ENCODE data around the gene ACSS3.
"Not testable (repeated sequence)": the region's sequence is repeated elsewhere in the genome, so short reads cannot be mapped to it uniquely, and the experiment has no call there.

Gene ACSS3

DNA sequence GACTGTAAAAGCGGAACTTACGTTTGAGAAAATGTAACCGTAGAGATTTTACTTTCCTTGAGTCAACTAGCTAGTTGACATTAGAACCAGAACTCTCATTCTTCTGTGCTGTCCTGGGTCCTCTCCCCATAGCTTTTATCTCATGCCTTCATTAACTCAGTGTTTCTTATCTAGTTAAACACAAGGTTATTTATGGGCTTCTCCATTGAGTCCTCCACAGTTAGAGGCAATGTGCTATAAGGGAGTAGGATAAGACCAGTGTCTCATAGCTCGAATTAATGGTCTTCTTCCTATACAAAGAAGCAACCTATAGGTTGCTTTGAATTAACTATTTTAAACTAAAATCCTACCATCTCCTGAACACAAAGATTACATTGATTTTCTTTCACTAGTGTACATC lies 129.8 kb downstream of the ACSS3 start:
- H3K4me3 Mint-ChIP-seq: no peak overlapping the region
- no peaks in the 10 kb centered on the region for H3K36me3 Mint-ChIP-seq (ENCODE audit: low read depth)
- no peaks in the 10 kb centered on the region for H3K9me3 Mint-ChIP-seq
- no peak overlapping the region for H3K27ac Mint-ChIP-seq
- no peak for DNase-seq (ENCODE audit: low spot score)
- no peaks in the 10 kb centered on the region for H3K27me3 Mint-ChIP-seq (ENCODE audit: low read depth)
- H3K4me1 Mint-ChIP-seq (ENCODE audit: low read depth): no peaks in the 10 kb centered on the region

DNA sequence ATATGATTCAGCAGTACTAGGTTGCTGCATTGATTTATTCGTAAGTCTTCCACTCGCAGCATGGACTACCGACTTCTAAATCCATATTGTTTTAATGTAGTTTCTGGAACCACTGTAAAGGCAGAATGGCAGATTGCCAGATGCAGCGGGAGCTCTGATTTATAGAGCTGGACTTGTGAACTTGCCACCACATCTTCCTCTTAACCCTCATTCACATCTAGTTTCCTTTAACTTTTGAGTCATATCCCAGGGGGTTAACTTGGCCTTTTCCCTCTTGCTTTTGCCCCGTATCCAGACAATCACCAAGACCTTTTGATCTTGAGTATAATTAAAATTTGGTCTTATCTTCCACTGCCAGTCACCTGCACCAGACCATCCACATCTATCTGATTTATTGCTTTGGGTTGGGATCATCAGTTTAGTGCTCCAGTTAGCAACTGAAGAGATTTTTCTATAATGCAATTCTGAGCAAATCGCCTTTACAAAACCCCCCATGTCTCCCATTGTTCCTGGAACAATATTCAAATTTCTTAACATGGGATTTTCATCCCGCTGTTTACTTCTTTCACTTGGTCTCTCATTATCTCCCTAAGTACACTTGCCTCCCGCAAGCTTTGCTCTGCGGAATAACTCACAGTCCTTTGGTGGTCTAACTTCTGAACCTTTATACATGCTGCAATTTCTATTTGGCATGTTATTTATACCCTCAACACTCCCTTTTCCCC lies 130.5 kb downstream of the ACSS3 start:
- Mint-ChIP-seq H3K27ac (no peak overlapping the region), H3K36me3 (ENCODE audit: low read depth) (no peaks in the 10 kb centered on the region), H3K4me3 (no peak overlapping the region), H3K4me1 (ENCODE audit: low read depth) (no peaks in the 10 kb centered on the region), H3K27me3 (ENCODE audit: low read depth) (no peaks in the 10 kb centered on the region), H3K9me3 (no peaks in the 10 kb centered on the region)
- no peak for DNase-seq (ENCODE audit: low spot score)

DNA sequence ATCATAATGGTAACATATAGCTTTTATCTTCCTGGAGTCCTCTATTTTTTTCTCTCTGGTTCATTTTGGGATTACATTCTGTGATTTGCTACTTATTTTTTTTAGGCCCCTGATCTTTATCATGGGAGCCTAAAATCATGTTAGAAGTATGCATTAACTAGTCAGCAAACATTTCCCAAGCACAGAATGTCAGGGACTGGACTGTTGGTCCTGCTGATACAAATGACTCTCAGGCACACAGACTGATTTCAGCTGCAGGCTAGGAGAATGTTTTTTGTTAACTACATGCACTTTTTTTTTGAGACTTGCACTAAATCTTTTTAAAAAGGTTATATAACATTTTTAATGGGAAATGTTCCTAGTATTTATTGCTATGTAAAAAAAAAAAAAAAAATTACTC lies 131.1 kb downstream of the ACSS3 start:
- Mint-ChIP-seq H3K4me1 (ENCODE audit: low read depth) (no peaks in the 10 kb centered on the region), H3K36me3 (ENCODE audit: low read depth) (no peaks in the 10 kb centered on the region), H3K27me3 (ENCODE audit: low read depth) (no peaks in the 10 kb centered on the region), H3K9me3 (no peaks in the 10 kb centered on the region), H3K4me3 (no peak overlapping the region), H3K27ac (no peak overlapping the region)
- DNase-seq (ENCODE audit: low spot score): no peak

DNA sequence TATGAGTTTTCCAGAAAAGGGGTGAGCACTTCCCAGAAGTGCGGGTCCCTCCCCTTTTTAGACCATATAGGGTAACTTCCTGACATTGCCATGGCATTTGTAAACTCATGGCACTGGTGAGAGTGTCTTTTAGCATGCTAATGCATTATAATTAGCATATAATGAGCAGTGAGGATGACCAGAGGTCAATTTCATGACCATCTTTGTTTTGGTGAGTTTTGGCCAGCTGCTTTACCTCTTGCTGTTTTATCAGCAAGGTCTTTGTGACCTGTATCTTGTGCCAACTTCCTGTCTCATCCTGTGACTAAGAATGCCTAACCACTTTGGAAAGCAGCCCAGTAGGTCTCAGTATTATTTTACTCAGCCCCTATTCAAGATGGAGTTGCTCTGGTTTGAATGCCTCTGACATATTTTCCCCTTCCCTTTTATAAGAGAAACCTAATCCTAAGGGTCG lies 131.9 kb downstream of the ACSS3 start:
- not testable (repeated sequence) for H3K36me3 Mint-ChIP-seq (ENCODE audit: low read depth); H3K4me1 Mint-ChIP-seq (ENCODE audit: low read depth); DNase-seq (ENCODE audit: low spot score); H3K9me3 Mint-ChIP-seq; H3K4me3 Mint-ChIP-seq; H3K27me3 Mint-ChIP-seq (ENCODE audit: low read depth); H3K27ac Mint-ChIP-seq

DNA sequence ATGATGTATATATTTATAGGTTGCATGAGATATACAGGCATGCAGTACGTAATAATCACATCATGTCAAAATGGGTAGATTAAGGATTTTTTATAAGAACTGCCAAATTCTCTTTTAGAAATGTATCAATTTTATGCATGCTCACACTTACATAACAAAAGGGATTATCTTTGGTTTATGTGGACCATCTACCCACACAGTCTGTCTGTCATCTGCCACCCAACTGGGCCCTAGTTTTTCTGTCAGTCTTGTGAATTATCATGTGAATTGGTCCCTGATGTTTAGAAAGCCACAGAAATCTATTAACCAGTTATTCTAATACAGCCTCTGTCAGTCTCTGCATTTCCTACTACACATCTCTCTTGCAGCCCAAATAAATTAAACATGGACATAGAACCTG lies 133.4 kb downstream of the ACSS3 start:
- Mint-ChIP-seq H3K9me3 (no peaks in the 10 kb centered on the region), H3K4me3 (no peak overlapping the region), H3K4me1 (ENCODE audit: low read depth) (no peaks in the 10 kb centered on the region), H3K36me3 (ENCODE audit: low read depth) (no peaks in the 10 kb centered on the region), H3K27ac (no peak overlapping the region), H3K27me3 (ENCODE audit: low read depth) (no peaks in the 10 kb centered on the region)
- no peak for DNase-seq (ENCODE audit: low spot score)

DNA sequence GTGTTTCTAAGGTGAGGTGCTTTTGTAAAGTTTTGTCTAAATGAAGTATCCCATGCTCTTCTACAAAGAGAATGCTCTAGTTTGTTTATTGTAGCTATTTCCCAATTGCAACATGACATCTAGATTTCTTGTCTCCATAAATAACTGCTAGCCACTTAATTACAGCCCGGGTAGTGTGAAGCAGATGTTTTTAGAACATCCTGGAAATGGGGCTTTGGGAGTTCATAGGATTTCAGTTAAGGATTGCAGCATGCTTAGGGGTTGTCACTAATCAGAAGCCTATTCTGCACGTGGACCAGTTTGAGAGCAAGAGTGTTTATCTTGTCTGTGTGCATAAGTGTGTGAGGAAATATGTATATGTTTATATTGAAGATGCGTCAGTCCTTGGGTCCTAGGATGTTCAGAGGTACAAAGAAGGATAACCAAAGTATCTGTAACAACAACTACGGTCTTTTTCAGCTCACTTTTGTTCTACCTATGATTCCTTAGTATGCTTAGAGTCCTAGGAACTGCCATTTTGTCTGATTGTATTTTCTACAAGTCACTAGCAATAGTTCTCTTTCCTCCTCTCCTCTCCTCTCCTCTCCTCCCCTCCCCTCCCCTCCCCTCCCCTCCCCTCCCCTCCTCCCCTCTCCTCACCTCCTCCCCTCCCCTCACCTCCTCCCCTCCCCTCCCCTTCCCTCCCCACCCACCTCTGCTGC lies 135.3 kb downstream of the ACSS3 start:
- no peak overlapping the region for H3K27ac Mint-ChIP-seq
- no peaks in the 10 kb centered on the region for H3K9me3 Mint-ChIP-seq
- no peak for DNase-seq (ENCODE audit: low spot score)
- H3K36me3 Mint-ChIP-seq (ENCODE audit: low read depth): no peaks in the 10 kb centered on the region
- no peak overlapping the region for H3K4me3 Mint-ChIP-seq
- no peaks in the 10 kb centered on the region for H3K27me3 Mint-ChIP-seq (ENCODE audit: low read depth)
- no peaks in the 10 kb centered on the region for H3K4me1 Mint-ChIP-seq (ENCODE audit: low read depth)

DNA sequence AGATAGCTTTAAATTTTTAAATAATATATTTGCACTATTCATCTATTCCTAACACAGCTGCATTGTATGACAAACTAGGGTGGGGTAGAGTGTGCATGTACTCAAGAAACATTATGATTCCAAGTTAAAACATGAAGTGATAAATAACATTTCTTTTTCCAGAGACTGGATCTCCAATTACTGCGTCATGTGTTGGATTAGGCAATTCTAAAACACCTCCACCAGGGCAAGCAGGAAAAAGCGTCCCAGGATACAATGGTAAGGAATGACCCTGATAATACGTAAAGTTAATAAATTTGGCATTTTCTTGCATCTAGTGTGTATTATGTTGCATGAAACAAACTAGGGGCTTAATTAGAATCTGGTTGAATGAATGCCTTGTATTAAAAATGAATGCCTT lies 138.9 kb downstream of the ACSS3 start:
- H3K4me1 Mint-ChIP-seq (ENCODE audit: low read depth): no peaks in the 10 kb centered on the region
- H3K27me3 Mint-ChIP-seq (ENCODE audit: low read depth): no peaks in the 10 kb centered on the region
- H3K36me3 Mint-ChIP-seq (ENCODE audit: low read depth): no peaks in the 10 kb centered on the region
- no peaks in the 10 kb centered on the region for H3K9me3 Mint-ChIP-seq
- no peak overlapping the region for H3K4me3 Mint-ChIP-seq
- no peak overlapping the region for H3K27ac Mint-ChIP-seq
- DNase-seq (ENCODE audit: low spot score): no peak

DNA sequence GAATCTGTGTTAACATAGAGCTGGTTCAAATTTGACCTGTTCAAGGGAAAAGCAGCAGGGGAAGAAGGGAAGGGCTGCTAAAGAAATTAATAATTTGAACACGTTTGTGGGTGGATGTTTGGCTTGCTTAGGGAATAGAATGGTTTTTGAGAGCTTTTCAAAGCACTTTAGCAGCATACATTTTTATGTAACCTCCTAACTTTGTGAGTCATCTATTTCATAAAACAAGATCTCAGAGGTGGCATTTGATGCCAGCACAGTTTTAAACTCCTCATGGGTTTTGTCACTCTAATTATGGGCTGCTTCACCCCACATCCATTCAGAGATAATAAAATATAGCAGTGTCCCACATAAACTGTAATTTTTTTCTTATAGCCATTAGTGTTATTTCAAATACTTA lies 143.8 kb downstream of the ACSS3 start:
- no peak for DNase-seq (ENCODE audit: low spot score)
- no peak overlapping the region for H3K27ac Mint-ChIP-seq

DNA sequence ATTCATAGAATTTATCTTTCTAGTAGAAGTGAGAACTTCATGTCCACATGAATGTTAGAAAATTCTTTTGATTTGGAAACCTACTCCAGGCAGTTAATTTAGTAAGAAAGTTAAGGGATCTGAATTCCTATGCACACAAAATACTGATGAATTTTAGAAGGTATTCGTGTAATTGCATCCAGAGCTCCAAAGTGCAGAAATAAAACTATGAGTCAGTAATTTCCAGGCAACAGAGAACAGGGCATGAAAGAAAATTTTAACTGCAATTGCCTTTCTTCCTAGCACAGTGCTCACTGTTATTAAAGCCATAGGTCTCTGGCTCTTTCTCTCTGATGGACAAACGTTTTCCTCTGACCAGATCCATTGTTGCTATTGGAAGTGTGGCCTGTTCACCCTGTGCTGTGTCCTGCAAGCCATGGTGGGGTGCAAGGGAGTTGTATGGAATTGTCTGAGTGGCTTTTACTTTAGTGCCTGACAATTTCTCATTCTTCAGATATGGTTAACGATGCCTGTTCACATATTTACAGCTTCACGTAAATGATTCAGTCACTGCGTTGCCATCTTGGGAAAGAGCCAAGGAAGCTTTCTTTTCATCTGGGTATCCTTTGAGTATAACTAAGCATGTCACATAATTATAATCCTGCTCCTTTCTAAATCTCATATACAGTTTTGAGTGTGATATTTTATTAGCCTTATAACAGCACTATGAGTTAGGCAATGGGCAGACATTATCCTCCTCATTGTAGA lies 145.1 kb downstream of the ACSS3 start:
- H3K27ac Mint-ChIP-seq: no peak overlapping the region
- no peaks in the 10 kb centered on the region for H3K27me3 Mint-ChIP-seq (ENCODE audit: low read depth)
- H3K9me3 Mint-ChIP-seq: no peaks in the 10 kb centered on the region
- H3K36me3 Mint-ChIP-seq (ENCODE audit: low read depth): no peaks in the 10 kb centered on the region
- DNase-seq (ENCODE audit: low spot score): no peak
- H3K4me3 Mint-ChIP-seq: no peak overlapping the region
- H3K4me1 Mint-ChIP-seq (ENCODE audit: low read depth): no peaks in the 10 kb centered on the region

More for the DNA sequence above, 143.8 kb downstream of the ACSS3 start:
- Mint-ChIP-seq H3K36me3 (ENCODE audit: low read depth) (no peaks in the 10 kb centered on the region), H3K9me3 (no peaks in the 10 kb centered on the region), H3K4me3 (no peak overlapping the region), H3K4me1 (ENCODE audit: low read depth) (no peaks in the 10 kb centered on the region), H3K27me3 (ENCODE audit: low read depth) (no peaks in the 10 kb centered on the region)

DNA sequence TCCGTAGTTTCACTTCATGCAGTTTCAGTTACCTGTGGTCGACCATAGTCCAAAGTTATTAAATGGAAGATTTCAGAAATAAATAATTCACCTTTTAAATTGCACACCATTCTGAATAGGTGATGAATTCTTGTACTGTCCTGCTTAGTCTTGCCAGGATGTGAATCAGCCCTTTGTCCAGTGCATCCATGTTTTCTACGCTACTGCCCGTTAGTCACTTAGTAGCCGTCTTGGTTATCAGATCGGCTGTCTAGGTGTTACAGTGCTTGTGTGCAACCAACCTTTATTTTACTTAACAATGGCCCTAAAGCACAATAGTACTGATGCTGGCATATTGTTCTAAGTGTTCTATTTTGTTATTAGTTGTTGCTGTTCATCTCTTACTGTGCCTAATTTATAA lies 146.7 kb downstream of the ACSS3 start:
- H3K9me3 Mint-ChIP-seq: no peaks in the 10 kb centered on the region
- no peaks in the 10 kb centered on the region for H3K4me1 Mint-ChIP-seq (ENCODE audit: low read depth)
- H3K4me3 Mint-ChIP-seq: no peak overlapping the region
- H3K27me3 Mint-ChIP-seq (ENCODE audit: low read depth): no peaks in the 10 kb centered on the region
- H3K27ac Mint-ChIP-seq: no peak overlapping the region
- DNase-seq (ENCODE audit: low spot score): no peak
- H3K36me3 Mint-ChIP-seq (ENCODE audit: low read depth): no peaks in the 10 kb centered on the region

DNA sequence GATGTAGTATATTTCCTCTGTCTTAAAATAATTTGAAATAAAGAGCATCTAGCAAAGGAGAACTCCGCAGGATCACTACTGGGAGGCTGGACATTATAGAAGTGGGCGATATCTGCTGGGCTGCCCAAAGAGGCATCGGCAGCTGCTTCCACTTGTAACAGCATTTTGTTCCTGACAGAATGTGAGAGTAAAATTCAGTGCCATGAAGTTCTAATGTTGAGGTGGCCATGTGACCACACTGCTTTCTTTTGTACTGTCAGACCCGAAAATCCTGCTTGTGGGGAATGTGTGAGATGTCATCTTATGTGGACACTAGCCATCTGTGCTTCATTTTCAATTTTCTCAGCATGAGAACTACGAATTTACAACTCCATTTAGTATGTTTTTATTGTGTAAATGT lies 151.9 kb downstream of the ACSS3 start:
- Mint-ChIP-seq H3K4me1 (ENCODE audit: low read depth) (no peaks in the 10 kb centered on the region), H3K36me3 (ENCODE audit: low read depth) (no peaks in the 10 kb centered on the region), H3K27ac (no peak overlapping the region), H3K9me3 (no peaks in the 10 kb centered on the region), H3K27me3 (ENCODE audit: low read depth) (no peaks in the 10 kb centered on the region), H3K4me3 (no peak overlapping the region)
- no peak for DNase-seq (ENCODE audit: low spot score)

DNA sequence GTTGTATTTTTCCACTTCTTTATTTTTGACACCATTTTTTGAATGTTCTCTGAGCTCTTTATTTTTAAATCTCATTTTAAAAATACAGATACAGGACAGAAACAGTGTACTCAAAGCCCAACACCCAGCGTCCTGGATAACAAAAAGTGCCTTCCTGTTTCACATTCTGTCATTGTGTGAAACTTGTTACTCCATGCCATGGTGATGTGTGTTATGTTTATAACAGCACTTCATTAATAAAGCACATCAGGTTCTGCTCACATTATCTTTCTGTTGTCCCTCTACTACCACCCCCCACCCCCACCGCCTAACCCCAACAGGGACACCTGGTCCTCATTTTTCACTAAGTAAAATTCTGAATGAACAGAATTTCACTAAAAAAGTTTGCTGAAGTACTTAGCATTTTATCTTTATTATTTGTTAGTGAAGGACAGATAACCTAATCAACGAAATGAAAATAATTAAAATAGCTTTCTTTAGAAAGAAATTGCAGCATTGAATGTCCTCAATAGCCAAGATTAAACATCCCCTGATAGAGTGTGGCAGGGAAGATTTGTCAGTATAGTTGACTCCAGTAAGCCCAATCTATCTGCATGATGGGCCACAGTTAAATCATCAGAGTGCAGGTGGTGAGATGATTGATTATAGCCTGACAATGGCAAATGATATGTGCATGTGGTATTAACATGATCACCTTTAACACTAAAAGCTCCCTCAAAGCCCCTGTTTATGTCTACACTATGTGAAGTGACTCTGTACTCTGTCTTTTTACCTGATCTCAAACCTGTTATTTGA lies 153.9 kb downstream of the ACSS3 start:
- no peaks in the 10 kb centered on the region for H3K4me1 Mint-ChIP-seq (ENCODE audit: low read depth)
- no peaks in the 10 kb centered on the region for H3K36me3 Mint-ChIP-seq (ENCODE audit: low read depth)
- no peak overlapping the region for H3K4me3 Mint-ChIP-seq
- no peaks in the 10 kb centered on the region for H3K9me3 Mint-ChIP-seq
- no peak overlapping the region for H3K27ac Mint-ChIP-seq
- H3K27me3 Mint-ChIP-seq (ENCODE audit: low read depth): no peaks in the 10 kb centered on the region
- no peak for DNase-seq (ENCODE audit: low spot score)

DNA sequence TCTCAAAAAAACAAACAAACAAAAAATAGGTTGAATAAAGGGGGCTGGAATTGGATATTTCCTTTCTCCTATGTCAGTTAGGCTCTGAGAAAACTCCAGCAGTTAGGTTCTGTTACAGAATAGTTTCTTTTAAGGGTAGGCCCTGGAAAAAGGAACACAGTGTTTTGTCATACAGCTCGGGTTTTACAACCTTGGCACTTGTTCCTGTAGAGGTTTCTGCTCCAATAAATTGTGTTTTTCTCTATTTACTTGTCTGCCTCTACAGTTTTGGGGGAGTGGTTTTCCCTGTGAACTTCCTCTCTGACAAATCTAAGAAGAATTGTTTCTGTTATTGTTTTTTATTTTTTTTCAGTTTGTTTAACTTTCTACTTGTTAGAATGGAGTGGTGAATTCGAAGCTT lies 167.6 kb downstream of the ACSS3 start:
- Mint-ChIP-seq H3K9me3 (peaks cover 8% of the 10 kb centered on the region), H3K4me3 (no peak overlapping the region), H3K36me3 (ENCODE audit: low read depth) (no peaks in the 10 kb centered on the region), H3K4me1 (ENCODE audit: low read depth) (no peaks in the 10 kb centered on the region), H3K27me3 (ENCODE audit: low read depth) (no peaks in the 10 kb centered on the region), H3K27ac (no peak overlapping the region)
- DNase-seq (ENCODE audit: low spot score): no peak

Data from T-helper 2 cell treated with Interferon-gamma antibody and Interleukin-4, amounts not matched to agents 5 μg/mL and 100 μg/mL, for 36 hours (primary cell).